ENCODE data around the gene KRTAP20-2.

KRTAP20-2 gene

DNA sequence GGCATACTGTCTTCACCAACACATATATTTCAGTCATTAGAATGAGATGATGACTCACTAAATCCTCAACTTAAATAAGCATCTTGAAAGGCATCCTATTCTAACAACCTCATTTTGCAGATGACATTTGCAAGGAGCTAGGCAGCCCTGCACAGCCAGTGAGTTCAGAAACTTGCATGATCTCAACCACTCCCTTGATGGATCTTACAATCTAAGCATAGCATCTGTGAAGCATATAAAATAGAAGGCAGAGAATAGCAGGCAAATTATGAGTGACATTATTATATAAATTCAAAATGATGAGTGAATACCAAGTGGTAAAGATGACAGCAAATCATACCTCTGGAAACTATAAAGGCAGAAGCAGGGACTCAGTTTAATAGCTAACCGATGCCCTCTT, 39.3 kb downstream of the KRTAP20-2 start:
- no peak for DNase-seq (ENCODE audit: low spot score)

DNA sequence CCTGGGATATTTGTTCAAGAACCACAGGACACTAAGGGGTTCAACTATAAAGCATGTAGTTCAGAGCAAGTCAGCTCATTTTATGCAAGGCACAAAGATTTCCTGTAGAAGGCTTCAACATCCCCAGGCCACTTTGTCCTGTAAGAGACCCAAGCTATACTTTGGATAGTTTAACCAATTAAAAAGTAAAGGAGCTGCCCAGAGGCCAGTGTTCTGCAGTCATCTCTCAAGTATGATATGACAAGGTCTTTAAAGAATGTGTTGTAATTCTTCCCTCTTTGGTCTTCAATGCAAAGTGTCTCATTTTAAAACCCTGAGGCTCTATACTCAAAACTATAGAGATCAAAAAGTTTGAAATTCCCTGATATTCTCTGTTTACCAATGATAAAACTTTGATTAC, 41.7 kb downstream of the KRTAP20-2 start:
- DNase-seq (ENCODE audit: low spot score), result no peak

DNA sequence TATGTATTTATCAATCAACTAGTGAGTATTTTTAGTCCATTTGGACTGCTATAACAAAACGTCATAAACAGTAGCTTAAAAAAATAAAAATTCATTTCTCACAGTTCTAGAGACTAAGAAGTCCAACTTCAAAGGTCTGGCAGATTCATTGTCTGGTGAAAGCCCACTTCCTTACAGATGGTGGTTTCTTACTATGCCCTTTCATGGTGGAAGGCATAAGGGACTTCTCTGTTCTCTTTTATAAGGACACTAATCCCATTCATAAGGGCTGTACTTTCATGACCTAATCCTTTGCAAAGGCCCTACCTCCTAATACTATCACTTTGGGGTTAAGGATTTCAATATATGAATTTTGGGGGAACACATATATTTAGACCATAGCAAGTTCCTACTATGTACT, 45.6 kb downstream of the KRTAP20-2 start:
- no peak for DNase-seq (ENCODE audit: low spot score)

DNA sequence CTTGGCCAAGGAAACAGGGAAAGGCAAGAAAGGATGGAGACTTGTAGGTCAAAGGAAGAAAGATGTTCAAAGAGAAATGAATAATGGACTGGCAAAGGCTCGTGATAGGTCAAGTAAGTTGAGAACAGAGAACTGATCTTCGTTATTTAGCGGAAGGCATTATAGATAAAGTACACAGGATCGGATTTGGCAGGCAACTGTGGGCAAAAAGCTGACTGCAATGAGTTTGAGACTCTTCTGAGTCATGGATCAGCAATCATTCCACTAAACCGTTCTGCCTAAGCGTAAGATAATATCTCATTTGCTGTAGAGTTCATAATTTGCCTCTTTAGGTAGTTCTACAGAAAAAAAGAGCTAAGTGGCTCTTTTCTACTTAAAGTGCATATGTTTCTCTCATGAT, 49.5 kb downstream of the KRTAP20-2 start:
- no peak for DNase-seq (ENCODE audit: low spot score)

Measured in Ammon's horn (tissue), 1 donor.